ENCODE measurements around the gene KRTAP15-1.

DNA sequence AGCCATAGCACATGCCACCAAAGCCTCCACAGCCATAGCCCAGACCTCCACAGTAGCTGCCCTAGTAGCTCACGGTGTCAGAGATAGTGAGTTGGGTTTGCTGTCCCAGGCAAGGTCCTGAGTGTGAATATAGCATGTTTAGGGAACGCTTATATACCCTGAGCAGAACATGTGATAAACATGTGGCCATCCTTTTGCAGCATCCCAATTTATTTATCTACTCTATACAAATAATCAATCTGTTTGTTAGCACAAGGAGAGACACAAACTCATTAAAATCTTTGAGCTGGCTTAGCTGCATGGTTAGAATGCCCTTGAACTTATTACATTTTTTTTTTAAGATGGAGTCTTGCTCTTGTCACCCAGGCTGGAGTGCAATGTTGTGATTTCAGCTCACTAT, 47.3 kb downstream of the KRTAP15-1 start, which contains the start of gene KRTAP19-2:
- TF ChIP-seq, protein P1, sequence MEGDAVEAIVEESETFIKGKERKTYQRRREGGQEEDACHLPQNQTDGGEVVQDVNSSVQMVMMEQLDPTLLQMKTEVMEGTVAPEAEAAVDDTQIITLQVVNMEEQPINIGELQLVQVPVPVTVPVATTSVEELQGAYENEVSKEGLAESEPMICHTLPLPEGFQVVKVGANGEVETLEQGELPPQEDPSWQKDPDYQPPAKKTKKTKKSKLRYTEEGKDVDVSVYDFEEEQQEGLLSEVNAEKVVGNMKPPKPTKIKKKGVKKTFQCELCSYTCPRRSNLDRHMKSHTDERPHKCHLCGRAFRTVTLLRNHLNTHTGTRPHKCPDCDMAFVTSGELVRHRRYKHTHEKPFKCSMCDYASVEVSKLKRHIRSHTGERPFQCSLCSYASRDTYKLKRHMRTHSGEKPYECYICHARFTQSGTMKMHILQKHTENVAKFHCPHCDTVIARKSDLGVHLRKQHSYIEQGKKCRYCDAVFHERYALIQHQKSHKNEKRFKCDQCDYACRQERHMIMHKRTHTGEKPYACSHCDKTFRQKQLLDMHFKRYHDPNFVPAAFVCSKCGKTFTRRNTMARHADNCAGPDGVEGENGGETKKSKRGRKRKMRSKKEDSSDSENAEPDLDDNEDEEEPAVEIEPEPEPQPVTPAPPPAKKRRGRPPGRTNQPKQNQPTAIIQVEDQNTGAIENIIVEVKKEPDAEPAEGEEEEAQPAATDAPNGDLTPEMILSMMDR (IDR thresholded peaks at IDR 0.05; ENCODE audit: low read length) = no peak
- no peak for TF ChIP-seq EZH2 (IDR thresholded peaks at IDR 0.05; ENCODE audit: borderline replicate concordance, low read length)
